ENCODE data around the gene BSCL2. TPM values are rescaled to one million over a fixed set of nuclear protein-coding genes. Genes with fewer than 3 reads are reported as not detected.

BSCL2 gene
- total and polyA plus RNA-seq, 2 of the 13 experiments (the other 11 are each of a cell fraction or from before 2014, with no cell fraction given), result 19.5 to 21.1 TPM

GRCh38 chr11:62678770-62679696, 28.2 kb downstream of the BSCL2 start, which contains the start of gene UBXN1 (continued):
- no peak; the same call in 1 of the 2 replicates for TF ChIP-seq ZNF235 (CRISPR knock-in tag; IDR thresholded peaks at IDR 0.05; ENCODE audit: borderline replicate concordance)
- TF ChIP-seq ZNF337 (CRISPR knock-in tag; IDR thresholded peaks at IDR 0.05; ENCODE audit: borderline replicate concordance, low read depth), result no peak
- TF ChIP-seq MAFG (CRISPR knock-in tag; IDR thresholded peaks at IDR 0.05), result no peak
- TF ChIP-seq, protein P1, sequence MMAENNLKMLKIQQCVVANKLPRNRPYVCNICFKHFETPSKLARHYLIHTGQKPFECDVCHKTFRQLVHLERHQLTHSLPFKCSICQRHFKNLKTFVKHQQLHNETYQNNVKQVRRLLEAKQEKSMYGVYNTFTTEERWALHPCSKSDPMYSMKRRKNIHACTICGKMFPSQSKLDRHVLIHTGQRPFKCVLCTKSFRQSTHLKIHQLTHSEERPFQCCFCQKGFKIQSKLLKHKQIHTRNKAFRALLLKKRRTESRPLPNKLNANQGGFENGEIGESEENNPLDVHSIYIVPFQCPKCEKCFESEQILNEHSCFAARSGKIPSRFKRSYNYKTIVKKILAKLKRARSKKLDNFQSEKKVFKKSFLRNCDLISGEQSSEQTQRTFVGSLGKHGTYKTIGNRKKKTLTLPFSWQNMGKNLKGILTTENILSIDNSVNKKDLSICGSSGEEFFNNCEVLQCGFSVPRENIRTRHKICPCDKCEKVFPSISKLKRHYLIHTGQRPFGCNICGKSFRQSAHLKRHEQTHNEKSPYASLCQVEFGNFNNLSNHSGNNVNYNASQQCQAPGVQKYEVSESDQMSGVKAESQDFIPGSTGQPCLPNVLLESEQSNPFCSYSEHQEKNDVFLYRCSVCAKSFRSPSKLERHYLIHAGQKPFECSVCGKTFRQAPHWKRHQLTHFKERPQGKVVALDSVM (CRISPR knock-in tag; IDR thresholded peaks at IDR 0.05), result peak; percentile 9; the same call in 1 of the 2 replicates
- TF ChIP-seq NFYB (CRISPR knock-in tag; IDR thresholded peaks at IDR 0.05), result peak; percentile 43; the same call in 1 of the 2 replicates
- TF ChIP-seq MAF1 (CRISPR knock-in tag; IDR thresholded peaks at IDR 0.05; ENCODE audit: borderline replicate concordance), result no peak
- peak; percentile 71; the same call in 1 of the 2 replicates for TF ChIP-seq KDM3A (CRISPR knock-in tag; IDR thresholded peaks at IDR 0.05; ENCODE audit: low read depth)
- TF ChIP-seq KMT2A (CRISPR knock-in tag; IDR thresholded peaks at IDR 0.05), result peak; percentile 95
- TF ChIP-seq ISL2 (CRISPR knock-in tag; IDR thresholded peaks at IDR 0.05), result peak; percentile 38; the same call in 1 of the 2 replicates
- peak; percentile 82 for TF ChIP-seq ZNF605 (CRISPR knock-in tag; IDR thresholded peaks at IDR 0.05)
- no peak for TF ChIP-seq CSRNP2 (CRISPR knock-in tag; conservative IDR thresholded peaks at IDR 0.05; ENCODE audit: low read depth)
- TF ChIP-seq ARID4A (CRISPR knock-in tag; IDR thresholded peaks at IDR 0.05; ENCODE audit: borderline replicate concordance), result peak; percentile 95
- TF ChIP-seq, protein P2, sequence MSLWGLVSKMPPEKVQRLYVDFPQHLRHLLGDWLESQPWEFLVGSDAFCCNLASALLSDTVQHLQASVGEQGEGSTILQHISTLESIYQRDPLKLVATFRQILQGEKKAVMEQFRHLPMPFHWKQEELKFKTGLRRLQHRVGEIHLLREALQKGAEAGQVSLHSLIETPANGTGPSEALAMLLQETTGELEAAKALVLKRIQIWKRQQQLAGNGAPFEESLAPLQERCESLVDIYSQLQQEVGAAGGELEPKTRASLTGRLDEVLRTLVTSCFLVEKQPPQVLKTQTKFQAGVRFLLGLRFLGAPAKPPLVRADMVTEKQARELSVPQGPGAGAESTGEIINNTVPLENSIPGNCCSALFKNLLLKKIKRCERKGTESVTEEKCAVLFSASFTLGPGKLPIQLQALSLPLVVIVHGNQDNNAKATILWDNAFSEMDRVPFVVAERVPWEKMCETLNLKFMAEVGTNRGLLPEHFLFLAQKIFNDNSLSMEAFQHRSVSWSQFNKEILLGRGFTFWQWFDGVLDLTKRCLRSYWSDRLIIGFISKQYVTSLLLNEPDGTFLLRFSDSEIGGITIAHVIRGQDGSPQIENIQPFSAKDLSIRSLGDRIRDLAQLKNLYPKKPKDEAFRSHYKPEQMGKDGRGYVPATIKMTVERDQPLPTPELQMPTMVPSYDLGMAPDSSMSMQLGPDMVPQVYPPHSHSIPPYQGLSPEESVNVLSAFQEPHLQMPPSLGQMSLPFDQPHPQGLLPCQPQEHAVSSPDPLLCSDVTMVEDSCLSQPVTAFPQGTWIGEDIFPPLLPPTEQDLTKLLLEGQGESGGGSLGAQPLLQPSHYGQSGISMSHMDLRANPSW (CRISPR knock-in tag; IDR thresholded peaks at IDR 0.05; ENCODE audit: borderline replicate concordance), result no peak
- TF ChIP-seq ZNF546 (CRISPR knock-in tag; conservative IDR thresholded peaks at IDR 0.05), result 0 out of 2 replicates have a peak, but pooled peaks have one; percentile 50
- TF ChIP-seq MLLT10 (CRISPR knock-in tag; IDR thresholded peaks at IDR 0.05), result no peak
- no peak for TF ChIP-seq TOE1 (CRISPR knock-in tag; IDR thresholded peaks at IDR 0.05)
- no peak for TF ChIP-seq PAF1 (CRISPR knock-in tag; IDR thresholded peaks at IDR 0.05)
- no peak for TF ChIP-seq SP4 (CRISPR knock-in tag; IDR thresholded peaks at IDR 0.05)

Measured in HepG2 (cell line).